Measurements from ENCODE around the gene IL22.

The IL22 gene

DNA sequence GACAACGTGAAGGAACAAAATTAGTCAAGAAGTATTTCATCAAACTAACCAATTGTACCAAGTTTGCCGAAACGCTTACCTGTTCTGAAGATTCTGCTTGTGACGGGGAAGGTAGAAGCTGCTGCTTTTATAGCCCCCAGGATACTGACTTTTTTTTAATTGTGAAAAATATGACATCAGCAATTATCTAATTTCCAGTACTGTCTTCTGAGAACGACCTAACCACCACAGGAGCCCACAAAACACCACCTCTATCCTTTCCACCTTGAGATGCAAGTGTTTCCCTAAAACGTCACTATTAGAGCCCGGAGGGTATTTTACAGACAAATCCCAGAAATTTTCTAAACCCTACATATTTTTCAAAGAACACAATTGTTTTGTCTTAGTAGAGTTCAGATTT lies at the start of gene IL22:
IL22 (minus strand) TSS at position 101 of the 400 bp plus-strand sequence. CDS start 156 bp downstream, outside the sequence.
- DNase-seq (ENCODE audit: insufficient read length, low spot score) (no peak), FAIRE-seq (no peak)
- TF ChIP-seq, protein P1, sequence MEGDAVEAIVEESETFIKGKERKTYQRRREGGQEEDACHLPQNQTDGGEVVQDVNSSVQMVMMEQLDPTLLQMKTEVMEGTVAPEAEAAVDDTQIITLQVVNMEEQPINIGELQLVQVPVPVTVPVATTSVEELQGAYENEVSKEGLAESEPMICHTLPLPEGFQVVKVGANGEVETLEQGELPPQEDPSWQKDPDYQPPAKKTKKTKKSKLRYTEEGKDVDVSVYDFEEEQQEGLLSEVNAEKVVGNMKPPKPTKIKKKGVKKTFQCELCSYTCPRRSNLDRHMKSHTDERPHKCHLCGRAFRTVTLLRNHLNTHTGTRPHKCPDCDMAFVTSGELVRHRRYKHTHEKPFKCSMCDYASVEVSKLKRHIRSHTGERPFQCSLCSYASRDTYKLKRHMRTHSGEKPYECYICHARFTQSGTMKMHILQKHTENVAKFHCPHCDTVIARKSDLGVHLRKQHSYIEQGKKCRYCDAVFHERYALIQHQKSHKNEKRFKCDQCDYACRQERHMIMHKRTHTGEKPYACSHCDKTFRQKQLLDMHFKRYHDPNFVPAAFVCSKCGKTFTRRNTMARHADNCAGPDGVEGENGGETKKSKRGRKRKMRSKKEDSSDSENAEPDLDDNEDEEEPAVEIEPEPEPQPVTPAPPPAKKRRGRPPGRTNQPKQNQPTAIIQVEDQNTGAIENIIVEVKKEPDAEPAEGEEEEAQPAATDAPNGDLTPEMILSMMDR (IDR thresholded peaks at IDR 0.05; ENCODE audit: insufficient read depth, missing control alignments) = no peak

DNA sequence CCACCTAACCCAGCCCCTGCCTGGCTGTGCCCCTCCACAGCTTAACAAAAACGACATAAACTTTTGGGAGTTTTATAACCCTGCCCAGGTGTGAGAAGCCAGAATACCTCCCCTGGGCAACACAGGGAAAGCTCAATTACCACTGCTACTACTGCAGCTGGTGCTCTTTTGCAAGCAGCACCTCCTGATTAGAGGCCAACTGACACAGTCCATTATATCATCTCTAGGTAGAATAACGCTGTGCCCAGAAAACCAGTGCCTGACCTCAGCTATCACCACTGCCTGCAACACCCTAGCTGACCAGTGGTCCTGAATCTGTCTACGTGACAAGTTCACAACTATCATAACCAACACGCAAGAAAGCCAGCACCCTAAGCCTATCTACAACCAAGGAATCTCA lies 44.5 kb upstream of the IL22 start:
- DNase-seq (ENCODE audit: insufficient read length, low spot score) (no peak), FAIRE-seq (no peak)
- TF ChIP-seq, protein P1 (IDR thresholded peaks at IDR 0.05; ENCODE audit: insufficient read depth, missing control alignments) = no peak

GRCh38 chr12:68294251-68294650 lies 40.8 kb upstream of the IL22 start:
- FAIRE-seq = no peak
- no peak for DNase-seq (ENCODE audit: insufficient read length, low spot score)
- TF ChIP-seq, protein P1 (IDR thresholded peaks at IDR 0.05; ENCODE audit: insufficient read depth, missing control alignments) = no peak

GRCh38 chr12:68293347-68293746 lies 39.9 kb upstream of the IL22 start:
- FAIRE-seq (no peak), DNase-seq (ENCODE audit: insufficient read length, low spot score) (no peak)

GRCh38 chr12:68292151-68292943 lies 38.9 kb upstream of the IL22 start:
- TF ChIP-seq, protein P1 (IDR thresholded peaks at IDR 0.05; ENCODE audit: insufficient read depth, missing control alignments) = no peak
- no peak for FAIRE-seq
- DNase-seq (ENCODE audit: insufficient read length, low spot score) = no peak

More at GRCh38 chr12:68293347-68293746, 39.9 kb upstream of the IL22 start:
- TF ChIP-seq, protein P1 (IDR thresholded peaks at IDR 0.05; ENCODE audit: insufficient read depth, missing control alignments) = no peak

DNA sequence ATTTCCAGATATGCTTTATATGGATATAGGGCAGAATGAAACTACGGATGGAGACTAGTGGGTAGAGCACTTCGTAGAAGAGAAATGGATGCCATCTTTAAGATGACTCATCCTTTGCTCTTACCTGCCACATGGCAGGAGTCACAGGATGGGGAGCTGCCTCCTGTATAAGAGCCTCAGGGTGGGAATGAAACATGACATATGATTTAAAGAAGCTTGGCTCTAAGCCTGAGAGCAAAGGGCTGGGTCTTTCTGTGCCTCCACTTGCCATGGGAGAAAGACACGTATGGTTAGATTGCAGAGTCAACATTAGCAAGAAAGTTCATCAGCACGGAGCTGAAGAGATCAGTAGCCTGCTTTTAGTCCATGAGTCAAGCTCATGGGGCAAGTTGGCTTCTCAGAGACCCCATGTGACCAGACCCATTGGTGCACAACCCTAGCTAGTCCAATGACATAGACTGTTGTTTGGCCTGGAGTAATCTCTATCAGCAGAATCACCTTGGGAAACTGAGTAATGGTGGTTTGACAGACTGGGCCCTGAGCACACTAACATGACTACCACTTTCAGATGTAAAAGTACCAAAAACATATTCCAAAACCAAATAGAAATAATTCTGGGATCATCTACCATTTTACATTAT lies 38.1 kb upstream of the IL22 start:
- TF ChIP-seq, protein P1 (IDR thresholded peaks at IDR 0.05; ENCODE audit: insufficient read depth, missing control alignments) = no peak
- FAIRE-seq (no peak), DNase-seq (ENCODE audit: insufficient read length, low spot score) (no peak)

DNA sequence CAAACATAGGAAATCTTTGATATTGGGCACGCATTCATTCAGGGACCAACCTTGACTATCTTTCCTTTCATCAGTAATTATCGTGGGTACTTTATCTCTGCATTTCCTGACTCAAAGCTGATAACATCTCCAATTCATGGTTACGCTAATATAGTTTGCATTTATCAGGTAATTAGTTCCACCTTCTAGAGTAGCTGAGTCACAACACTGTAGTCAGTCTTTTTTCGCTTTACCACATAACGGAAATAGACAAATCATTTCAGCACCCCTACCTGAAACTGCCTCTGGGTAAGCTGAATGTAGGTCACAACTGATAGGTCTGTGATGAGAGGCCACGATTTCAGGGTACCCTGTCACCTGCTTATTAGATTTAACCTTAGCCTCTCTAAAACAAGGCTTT lies 36.7 kb upstream of the IL22 start:
- TF ChIP-seq, protein P1 (IDR thresholded peaks at IDR 0.05; ENCODE audit: insufficient read depth, missing control alignments) = no peak
- DNase-seq (ENCODE audit: insufficient read length, low spot score) (no peak), FAIRE-seq (no peak)
